Activated CD8-positive, alpha-beta memory T cell treated with anti-CD3 and anti-CD28 coated beads for 24 hours (primary cell): Measurements from ENCODE around the gene NUP160.
"Not testable (repeated sequence)": the region's sequence is repeated elsewhere in the genome, so short reads cannot be mapped to it uniquely, and the experiment has no call there.

Experiments used
- DNase-seq: peaks from one replicate; pipeline ENCODE4 v3.0.0-alpha.2; 2020

The NUP160 gene, protein sequence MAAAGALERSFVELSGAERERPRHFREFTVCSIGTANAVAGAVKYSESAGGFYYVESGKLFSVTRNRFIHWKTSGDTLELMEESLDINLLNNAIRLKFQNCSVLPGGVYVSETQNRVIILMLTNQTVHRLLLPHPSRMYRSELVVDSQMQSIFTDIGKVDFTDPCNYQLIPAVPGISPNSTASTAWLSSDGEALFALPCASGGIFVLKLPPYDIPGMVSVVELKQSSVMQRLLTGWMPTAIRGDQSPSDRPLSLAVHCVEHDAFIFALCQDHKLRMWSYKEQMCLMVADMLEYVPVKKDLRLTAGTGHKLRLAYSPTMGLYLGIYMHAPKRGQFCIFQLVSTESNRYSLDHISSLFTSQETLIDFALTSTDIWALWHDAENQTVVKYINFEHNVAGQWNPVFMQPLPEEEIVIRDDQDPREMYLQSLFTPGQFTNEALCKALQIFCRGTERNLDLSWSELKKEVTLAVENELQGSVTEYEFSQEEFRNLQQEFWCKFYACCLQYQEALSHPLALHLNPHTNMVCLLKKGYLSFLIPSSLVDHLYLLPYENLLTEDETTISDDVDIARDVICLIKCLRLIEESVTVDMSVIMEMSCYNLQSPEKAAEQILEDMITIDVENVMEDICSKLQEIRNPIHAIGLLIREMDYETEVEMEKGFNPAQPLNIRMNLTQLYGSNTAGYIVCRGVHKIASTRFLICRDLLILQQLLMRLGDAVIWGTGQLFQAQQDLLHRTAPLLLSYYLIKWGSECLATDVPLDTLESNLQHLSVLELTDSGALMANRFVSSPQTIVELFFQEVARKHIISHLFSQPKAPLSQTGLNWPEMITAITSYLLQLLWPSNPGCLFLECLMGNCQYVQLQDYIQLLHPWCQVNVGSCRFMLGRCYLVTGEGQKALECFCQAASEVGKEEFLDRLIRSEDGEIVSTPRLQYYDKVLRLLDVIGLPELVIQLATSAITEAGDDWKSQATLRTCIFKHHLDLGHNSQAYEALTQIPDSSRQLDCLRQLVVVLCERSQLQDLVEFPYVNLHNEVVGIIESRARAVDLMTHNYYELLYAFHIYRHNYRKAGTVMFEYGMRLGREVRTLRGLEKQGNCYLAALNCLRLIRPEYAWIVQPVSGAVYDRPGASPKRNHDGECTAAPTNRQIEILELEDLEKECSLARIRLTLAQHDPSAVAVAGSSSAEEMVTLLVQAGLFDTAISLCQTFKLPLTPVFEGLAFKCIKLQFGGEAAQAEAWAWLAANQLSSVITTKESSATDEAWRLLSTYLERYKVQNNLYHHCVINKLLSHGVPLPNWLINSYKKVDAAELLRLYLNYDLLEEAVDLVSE (N-terminal part only)

DNA sequence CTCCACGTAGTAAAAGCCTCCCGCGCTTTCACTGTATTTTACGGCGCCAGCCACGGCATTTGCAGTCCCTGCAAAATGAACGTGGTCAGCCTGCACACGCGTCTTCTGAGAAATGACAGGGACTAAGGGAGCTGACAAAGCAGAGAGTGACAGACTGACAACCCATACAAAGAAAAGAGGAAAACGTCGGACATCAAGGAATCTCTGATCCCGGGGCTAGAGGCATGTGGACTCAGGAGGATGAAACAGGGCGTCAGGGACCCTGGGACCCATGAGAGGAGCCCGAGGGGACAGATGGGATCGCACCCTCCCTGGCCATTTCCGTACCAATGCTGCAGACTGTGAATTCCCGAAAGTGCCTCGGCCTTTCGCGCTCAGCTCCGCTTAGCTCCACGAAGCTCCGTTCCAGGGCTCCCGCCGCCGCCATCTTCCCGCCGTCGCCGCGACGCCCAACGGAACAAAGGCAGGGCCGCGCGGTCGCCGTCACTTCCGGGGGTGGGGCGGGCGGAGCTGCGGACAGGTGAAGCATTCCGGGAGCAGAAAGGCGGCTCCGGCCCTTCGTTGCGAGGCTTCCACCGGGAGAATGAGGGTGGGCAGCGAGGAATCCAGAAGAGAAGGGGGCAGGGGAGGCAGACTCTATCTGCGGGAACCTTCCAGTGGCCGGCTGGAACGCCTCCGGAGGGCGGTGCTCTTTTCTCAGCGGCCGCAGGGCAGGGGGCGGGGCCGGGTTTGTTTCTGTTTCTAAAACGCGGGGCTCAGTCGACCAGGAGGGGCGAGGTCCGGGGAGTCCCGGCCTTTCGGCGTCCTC is at the start of gene NUP160:
NUP160 (minus strand) TSS at position 459 of the 808 bp plus-strand sequence; CDS start at position 427, 32 bp downstream.
- peak; percentile 96 for DNase-seq

- no peak for DNase-seq
Measured at GRCh38 chr11:47896199-47896598, 48.0 kb upstream of the NUP160 start.

DNA sequence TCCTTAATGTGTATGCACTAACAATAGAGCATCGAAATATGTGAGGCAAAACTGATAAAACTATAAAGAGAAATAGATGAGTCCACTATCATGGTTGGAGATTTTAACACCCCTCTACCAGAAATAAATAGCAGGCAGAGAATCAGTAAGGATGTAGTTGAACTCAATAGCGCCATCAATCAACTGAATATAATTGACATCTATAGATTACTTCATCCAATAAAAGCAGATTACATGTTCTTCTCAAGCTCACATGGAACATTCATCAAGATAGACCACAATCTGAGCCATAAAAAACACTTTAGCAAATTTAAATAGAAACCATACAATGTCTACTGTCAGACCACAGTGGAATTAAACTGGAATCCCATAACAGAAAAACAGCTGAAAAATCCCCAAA is 46.9 kb upstream of the NUP160 start:
- no peak for DNase-seq

DNA sequence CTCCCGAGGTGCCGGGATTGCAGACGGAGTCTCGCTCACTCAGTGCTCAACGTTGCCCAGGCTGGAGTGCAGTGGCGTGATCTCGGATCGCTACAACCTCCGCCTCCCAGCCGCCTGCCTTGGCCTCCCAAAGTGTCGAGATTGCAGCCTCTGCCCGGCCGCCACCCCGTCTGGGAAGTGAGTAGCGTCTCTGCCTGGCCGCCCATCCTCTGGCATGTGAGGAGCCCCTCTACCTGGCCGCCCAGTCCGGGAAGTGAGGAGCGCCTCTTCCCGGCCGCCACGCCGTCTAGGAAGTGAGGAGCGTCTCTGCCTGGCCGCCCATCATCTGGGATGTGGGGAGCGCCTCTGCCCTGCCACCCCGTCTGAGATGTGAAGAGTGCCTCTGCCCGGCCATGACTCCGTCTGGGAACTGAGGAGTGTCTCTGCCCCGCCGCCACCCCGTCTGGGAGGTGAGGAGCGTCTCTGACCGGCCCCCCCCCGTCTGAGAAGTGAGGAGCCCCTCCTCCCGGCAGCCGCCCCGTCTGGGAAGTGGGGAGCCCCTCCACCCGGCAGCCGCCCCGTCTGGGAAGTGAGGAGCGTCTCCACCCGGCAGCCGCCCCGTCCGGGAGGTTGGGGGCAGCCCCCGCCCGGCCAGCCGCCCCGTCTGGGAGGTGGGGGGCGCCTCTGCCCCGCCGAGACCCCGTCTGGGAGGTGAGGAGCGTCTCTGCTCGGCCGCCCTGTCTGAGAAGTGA is 44.6 kb upstream of the NUP160 start:
- DNase-seq, result not testable (repeated sequence)

GRCh38 chr11:47891886-47892285 is 43.7 kb upstream of the NUP160 start:
- no peak for DNase-seq

DNA sequence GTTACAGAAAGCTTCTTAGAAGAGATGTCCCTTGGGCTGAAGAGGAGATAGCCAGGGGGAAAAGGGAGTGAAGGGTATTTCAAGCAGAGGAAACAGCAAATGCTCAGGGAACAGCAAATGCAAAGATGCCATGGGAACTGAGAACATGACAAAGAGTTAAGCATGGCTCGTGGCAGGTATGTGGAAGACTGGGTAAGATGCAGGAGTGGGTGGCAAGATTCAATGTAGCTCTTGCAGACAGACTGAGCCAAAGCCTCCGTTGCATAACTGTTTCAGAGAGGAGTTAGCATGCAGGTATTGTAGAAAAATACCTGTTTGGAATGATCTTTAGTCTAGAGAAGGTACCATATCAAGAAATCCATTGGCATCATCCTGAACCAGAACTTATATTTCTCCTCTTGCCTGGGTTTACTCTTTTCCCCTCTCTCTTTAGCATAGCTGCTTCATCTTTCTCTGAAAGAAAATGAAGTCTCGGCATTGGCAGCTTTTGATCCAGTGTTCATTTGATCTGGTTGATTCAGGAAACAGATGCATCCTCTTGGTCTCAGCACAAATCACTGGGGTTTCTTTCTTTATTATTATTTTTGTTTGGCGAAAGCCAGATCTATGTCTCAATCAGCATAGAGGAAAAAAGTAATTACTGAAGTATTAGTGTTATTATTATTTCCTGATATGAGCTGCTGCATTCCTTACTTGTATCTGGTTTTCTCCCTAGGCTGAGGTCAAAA is 41.7 kb upstream of the NUP160 start:
- no peak for DNase-seq

- no peak for DNase-seq
Measured at GRCh38 chr11:47887910-47888569, 39.9 kb upstream of the NUP160 start.

DNA sequence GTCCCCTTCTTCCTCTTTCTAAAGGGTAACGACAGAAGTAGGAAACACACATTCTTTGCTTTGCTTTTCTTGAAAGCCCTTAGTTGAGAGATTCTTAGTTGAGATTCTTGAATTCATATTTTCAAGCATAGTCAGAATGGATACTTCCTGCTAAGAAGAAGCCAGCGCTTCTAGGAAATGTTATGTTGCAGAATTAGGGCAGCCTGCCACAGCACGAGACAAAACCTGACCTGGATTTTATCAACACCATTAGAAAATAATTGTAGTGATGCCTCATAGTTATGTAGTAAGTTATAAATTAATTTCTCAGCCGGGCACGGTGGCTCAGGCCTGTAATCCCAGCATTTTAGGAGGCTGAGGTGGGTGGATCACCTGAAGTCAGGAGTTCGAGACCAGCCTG is 37.9 kb upstream of the NUP160 start:
- DNase-seq, result no peak

- DNase-seq, result not testable (repeated sequence)
Measured at GRCh38 chr11:47882437-47882836, 34.3 kb upstream of the NUP160 start.

- DNase-seq, result no peak
Measured at GRCh38 chr11:47881145-47881544, 33.0 kb upstream of the NUP160 start.

DNA sequence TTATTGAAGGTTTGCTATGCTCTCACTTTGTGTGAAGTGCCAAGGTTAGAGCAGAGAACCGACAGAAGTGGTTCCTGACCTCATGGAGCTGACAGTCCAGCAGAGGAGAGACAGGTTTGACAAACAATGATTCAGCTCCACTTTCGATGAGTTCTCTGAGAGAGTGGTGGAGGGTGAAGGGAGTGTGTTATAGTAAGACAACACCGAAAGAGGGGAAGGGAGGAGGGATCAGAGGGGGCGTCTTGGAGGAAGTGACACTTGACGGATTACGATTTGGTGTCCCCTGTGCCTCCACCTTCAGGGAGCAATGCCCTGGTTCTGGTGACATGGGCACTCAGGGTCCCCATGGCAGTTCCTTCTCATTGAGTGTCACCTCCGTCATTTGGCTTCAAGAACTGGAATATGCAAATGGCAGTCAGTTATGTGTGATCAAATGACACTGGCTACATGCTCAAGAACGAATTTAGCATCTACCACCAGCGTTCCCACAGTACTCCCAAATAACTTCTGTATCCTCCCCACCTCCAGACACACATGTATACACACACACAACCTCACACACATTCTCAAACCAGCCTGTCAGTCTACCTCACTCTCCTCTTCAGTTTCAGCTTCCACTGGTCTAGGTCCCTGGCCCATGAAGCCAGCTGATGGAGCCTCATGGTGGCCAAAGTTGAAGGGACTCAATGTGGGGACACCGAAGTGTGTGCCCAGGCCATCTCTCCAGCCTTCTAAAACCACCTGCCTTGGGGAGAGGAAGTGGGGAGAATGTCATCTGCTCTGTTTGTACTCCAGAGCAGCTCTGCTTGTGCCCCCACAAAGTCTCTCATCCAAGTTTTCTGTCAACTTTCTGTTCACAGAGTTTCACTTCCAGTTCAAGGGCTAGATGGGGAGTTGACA is 31.4 kb upstream of the NUP160 start:
- DNase-seq, result no peak

GRCh38 chr11:47875858-47876257 is 27.7 kb upstream of the NUP160 start:
- DNase-seq, result not testable (repeated sequence)

DNA sequence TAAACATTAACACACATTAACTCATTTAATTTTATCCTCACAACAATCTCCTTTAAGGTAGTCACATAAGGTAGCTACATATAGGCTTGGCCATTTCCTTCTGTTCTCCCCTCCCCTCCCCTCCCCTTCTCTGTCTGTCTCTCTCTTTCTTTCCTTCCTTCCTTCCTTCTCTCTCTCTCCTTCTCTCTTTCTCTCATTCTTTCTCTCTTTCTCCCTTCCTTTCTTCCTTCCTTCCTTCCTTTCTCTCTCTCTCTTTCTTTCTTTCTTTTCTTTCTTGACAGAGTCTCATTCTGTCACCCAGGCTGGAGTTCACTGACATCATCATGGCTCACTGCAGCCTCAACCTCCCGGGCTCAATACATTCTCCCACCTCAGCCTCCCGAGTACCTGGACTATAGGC is 22.3 kb upstream of the NUP160 start:
- DNase-seq, result no peak

DNA sequence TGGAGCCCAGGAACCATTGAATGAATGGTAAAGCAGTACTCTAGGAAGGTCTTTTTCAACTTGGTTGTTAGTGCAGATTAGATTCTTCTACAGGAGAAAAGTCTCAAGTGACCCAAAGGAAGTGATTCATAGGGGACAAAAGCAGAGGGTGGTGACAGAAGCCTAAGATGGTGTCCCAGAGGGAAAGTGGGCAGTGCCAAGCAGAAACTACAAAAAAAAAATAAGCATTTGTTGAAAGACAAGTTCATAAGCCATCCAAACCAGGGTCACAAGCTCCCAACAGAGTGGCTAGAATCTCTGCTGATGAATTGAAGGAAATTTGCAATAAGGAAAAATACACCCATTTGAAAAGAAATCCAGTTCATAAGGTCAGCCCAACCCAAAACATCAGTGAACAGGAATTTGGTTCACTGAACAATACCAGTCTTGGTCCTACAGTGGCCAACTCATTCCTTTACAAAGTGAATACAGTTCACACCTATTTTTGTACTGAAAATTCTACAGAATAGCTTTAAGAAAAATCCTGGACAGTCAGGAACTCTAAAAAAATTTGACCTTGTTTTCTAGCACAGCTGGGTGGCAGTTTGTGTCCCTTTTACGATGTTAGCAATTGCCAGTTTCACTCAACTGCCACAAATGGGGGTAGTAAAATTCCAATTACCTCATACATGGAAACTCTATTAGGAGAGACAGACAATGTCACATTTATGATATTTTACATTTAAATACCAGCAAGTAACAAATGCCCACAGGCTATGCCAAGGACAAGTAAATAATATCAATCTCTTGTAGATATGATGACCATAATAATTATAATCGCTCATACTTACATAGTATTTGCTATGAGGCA is 21.6 kb upstream of the NUP160 start:
- no peak for DNase-seq

GRCh38 chr11:47867823-47868222 is 19.7 kb upstream of the NUP160 start:
- no peak for DNase-seq

DNA sequence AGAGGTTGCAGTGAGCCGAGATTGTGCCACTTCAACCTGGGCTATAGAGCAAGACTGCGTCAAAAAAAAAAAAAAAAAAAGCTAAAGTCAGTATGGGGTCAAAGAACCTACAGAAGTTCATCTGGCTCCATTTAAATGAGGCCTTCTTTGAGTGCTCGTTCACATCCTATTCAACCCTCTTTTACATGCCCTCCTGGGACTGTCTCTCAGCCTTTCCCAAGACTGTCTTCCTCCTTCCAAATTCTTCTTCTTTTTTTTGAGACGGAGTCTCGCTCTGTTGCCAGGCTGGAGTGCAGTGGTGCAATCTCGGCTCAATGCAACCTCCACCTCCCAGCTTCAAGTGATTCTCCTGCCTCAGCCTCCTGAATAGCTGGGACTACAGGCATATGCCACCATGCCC is 18.7 kb upstream of the NUP160 start:
- not testable (repeated sequence) for DNase-seq

DNA sequence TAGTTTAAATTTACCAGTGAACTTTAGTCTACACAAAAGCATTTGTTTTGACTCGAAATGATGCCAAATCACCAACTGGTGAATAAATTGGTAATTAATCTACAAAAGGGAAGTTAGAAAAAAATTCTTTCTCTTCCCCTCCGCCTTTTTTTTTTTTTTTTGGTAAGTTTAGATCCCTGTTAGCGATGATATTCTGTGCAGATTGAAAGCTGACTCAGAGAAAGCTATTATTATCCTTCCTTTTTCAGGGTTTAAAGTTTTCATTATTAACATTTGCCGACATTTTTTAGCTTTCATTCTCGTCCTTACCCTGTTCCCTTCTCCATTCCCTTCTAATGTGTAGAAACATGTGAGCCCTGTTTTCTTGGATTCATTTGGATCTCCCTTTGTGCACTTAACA is 16.8 kb upstream of the NUP160 start:
- no peak for DNase-seq

GRCh38 chr11:47863898-47864430 is 15.8 kb upstream of the NUP160 start:
- no peak for DNase-seq
